ENCODE measurements around the gene SMPX. TPM values are rescaled to one million over a fixed set of nuclear protein-coding genes. Genes with fewer than 3 reads are reported as not detected.

Gene SMPX
- total RNA-seq, 4 donors from 2014 or later: 79.1 to 797 (median 200) TPM

GRCh38 chrX:21658746-21659145, 99.2 kb downstream of the SMPX start:
- in situ Hi-C loops (cut with MboI; ENCODE audit: low sequenced_read_pairs in 4 of 4): no loop called here
- DNase-seq: peak; percentile 45 to 73

GRCh38 chrX:21658152-21658737, 99.7 kb downstream of the SMPX start, which contains the start of gene KLHL34:
TSS of gene KLHL34 (minus strand) at chrX:21658330. CDS start at chrX:21657788, 542 bp downstream.
- ATAC-seq (peak; percentile 72 to 73), DNase-seq (peak; percentile 43 to 74)
- Histone ChIP-seq H3K9me3 (no peaks in the 10 kb centered on the region), H3K27me3 (no peaks in the 10 kb centered on the region), H3K36me3 (no peaks in the 10 kb centered on the region), H3K4me1 (peaks cover 0 to 20% of the 10 kb centered on the region in 2 donors), H3K27ac (peak within 1 kb of the TSS; percentile 92 to 95 (median 93)), H3K4me3 (peak within 1 kb of the TSS; percentile 48 to 57 (median 54))
- intact Hi-C loops (cut with DNase I; ENCODE audit: low total_unique reads): loop anchor here (5.0 kb wide), 2 partner anchors 79 to 284 kb away; partner anchors contain the start of gene SMS
- peak; percentile 45 to 66 for TF ChIP-seq POLR2A (IDR thresholded peaks at IDR 0.05)
- no peak for TF ChIP-seq CTCF (IDR thresholded peaks at IDR 0.05 in 4 of 5, conservative IDR thresholded peaks at IDR 0.05 in 1 of 5)
- in situ Hi-C loops (cut with MboI; ENCODE audit: low sequenced_read_pairs in 4 of 4): no loop called here

More at GRCh38 chrX:21658746-21659145, 99.2 kb downstream of the SMPX start:
- TF ChIP-seq POLR2A (IDR thresholded peaks at IDR 0.05) (peak in 1 of 2 donors; percentile 8), CTCF (IDR thresholded peaks at IDR 0.05 in 4 of 5, conservative IDR thresholded peaks at IDR 0.05 in 1 of 5) (no peak)
- H3K36me3 ChIP-seq: no peaks in the 10 kb centered on the region
- H3K4me1 ChIP-seq: peaks cover 0 to 23% of the 10 kb centered on the region in 2 donors
- peak overlapping the region; percentile 92 to 95 (median 93) for H3K27ac ChIP-seq
- peak overlapping the region; percentile 48 to 57 (median 54) for H3K4me3 ChIP-seq
- intact Hi-C loops (cut with DNase I; ENCODE audit: low total_unique reads): loop anchor here (5.0 kb wide), 2 partner anchors 79 to 284 kb away; partner anchors contain the start of gene SMS
- peak; percentile 68 to 69 for ATAC-seq
- H3K9me3 ChIP-seq: no peaks in the 10 kb centered on the region
- no peaks in the 10 kb centered on the region for H3K27me3 ChIP-seq

GRCh38 chrX:21657318-21658151, 100.4 kb downstream of the SMPX start:
- H3K4me3 ChIP-seq: peak overlapping the region; percentile 48 to 57 (median 54)
- peak in 1 of 2 donors; percentile 13 for TF ChIP-seq POLR2A (IDR thresholded peaks at IDR 0.05)
- no peak for TF ChIP-seq CTCF (IDR thresholded peaks at IDR 0.05 in 4 of 5, conservative IDR thresholded peaks at IDR 0.05 in 1 of 5)
- ATAC-seq (peak; percentile 3 to 11), DNase-seq (peak; percentile 12 to 60)
- H3K27me3 ChIP-seq: no peaks in the 10 kb centered on the region
- no peaks in the 10 kb centered on the region for H3K9me3 ChIP-seq
- peaks cover 0 to 20% of the 10 kb centered on the region in 2 donors for H3K4me1 ChIP-seq
- intact Hi-C loops (cut with DNase I; ENCODE audit: low total_unique reads): loop anchor here (5.0 kb wide), 2 partner anchors 80 to 285 kb away; partner anchors contain the start of gene SMS
- in situ Hi-C loops (cut with MboI; ENCODE audit: low sequenced_read_pairs in 4 of 4): no loop called here
- peak overlapping the region; percentile 92 to 95 (median 93) for H3K27ac ChIP-seq
- no peaks in the 10 kb centered on the region for H3K36me3 ChIP-seq

GRCh38 chrX:21656587-21657317, 101.2 kb downstream of the SMPX start:
- Histone ChIP-seq H3K4me1 (peaks cover 0 to 17% of the 10 kb centered on the region in 2 donors), H3K4me3 (peak overlapping the region in 1 of 4 donors; percentile 34), H3K27ac (peak overlapping the region; percentile 92 to 95 (median 93)), H3K9me3 (no peaks in the 10 kb centered on the region), H3K36me3 (no peaks in the 10 kb centered on the region), H3K27me3 (no peaks in the 10 kb centered on the region)
- in situ Hi-C loops (cut with MboI; ENCODE audit: low sequenced_read_pairs in 4 of 4): no loop called here
- intact Hi-C loops (cut with DNase I; ENCODE audit: low total_unique reads): loop anchor here (5.0 kb wide), 2 partner anchors 81 to 286 kb away; partner anchors contain the start of gene SMS
- DNase-seq (no peak), ATAC-seq (no peak)
- TF ChIP-seq CTCF (IDR thresholded peaks at IDR 0.05 in 4 of 5, conservative IDR thresholded peaks at IDR 0.05 in 1 of 5) (no peak), POLR2A (IDR thresholded peaks at IDR 0.05) (no peak)
